ENCODE results near the gene SLC35E1. TPM values are rescaled to one million over a fixed set of nuclear protein-coding genes. Genes with fewer than 3 reads are reported as not detected.

SLC35E1 gene
- total RNA-seq, 1 experiment from 2014 or later, result 52.6 TPM

DNA sequence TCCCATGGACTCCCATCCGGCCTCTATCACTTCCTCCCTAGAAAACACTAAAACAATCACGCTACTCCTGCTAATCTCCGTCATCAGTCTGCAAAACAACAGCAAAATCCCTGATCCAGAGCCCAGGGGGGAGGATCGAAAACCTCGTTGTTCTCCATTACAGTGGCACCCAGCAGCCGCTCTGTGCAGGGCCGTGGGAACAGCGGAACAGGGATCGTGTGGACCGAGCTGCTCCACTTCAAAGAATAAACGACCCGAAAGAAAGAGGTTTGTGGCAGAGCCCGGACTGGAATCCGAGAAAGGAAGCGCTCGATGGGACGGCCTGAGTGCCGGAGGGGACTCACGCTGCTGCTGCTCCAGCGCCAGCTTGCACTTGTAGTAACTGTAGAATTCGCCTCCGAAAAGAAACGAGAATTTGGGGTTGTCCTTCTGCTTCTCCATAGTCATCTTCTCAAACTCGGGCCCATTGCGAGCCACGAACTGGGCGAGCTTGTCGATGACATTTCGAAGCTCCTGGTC, 30.6 kb downstream of the SLC35E1 start:
- no peaks in the 10 kb centered on the region for H3K9me2 ChIP-seq (replicated peaks; ENCODE audit: low read length)
- H3K4me3 ChIP-seq (ENCODE audit: low read length), result peak overlapping the region; percentile 96
- ChIA-PET POLR2A (ENCODE audit: unreplicated experiment) (no interaction called here), CTCF (interaction anchor here (0.6 kb wide), 1 partner anchor 145 kb away, joined by 3 read pairs; no protein-coding TSS in a partner anchor)
- H3K9ac ChIP-seq (ENCODE audit: low read length), result peak overlapping the region; percentile 97
- intact Hi-C loops (cut with micrococcal nuclease), result no loop called here
- H3F3A ChIP-seq (ENCODE audit: low read length, unreplicated experiment), result no peaks in the 10 kb centered on the region
- TF ChIP-seq EZH2phosphoT487 (IDR thresholded peaks at IDR 0.05; ENCODE audit: borderline replicate concordance, low read length), result no peak
- TF ChIP-seq, protein P1, sequence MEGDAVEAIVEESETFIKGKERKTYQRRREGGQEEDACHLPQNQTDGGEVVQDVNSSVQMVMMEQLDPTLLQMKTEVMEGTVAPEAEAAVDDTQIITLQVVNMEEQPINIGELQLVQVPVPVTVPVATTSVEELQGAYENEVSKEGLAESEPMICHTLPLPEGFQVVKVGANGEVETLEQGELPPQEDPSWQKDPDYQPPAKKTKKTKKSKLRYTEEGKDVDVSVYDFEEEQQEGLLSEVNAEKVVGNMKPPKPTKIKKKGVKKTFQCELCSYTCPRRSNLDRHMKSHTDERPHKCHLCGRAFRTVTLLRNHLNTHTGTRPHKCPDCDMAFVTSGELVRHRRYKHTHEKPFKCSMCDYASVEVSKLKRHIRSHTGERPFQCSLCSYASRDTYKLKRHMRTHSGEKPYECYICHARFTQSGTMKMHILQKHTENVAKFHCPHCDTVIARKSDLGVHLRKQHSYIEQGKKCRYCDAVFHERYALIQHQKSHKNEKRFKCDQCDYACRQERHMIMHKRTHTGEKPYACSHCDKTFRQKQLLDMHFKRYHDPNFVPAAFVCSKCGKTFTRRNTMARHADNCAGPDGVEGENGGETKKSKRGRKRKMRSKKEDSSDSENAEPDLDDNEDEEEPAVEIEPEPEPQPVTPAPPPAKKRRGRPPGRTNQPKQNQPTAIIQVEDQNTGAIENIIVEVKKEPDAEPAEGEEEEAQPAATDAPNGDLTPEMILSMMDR (conservative IDR thresholded peaks at IDR 0.05; ENCODE audit: low read depth, low read length), result no peak
- TF ChIP-seq EZH2 (IDR thresholded peaks at IDR 0.05; ENCODE audit: low read length, unreplicated experiment), result no peak
- H3K4me2 ChIP-seq (ENCODE audit: low read length), result peak overlapping the region; percentile 92
- DNase-seq, result no peak
- H2AFZ ChIP-seq (ENCODE audit: low read length), result peak overlapping the region; percentile 72
- ATAC-seq, result peak; percentile 7
- no peaks in the 10 kb centered on the region for H3K27me3 ChIP-seq (ENCODE audit: low read length)
- H3K79me2 ChIP-seq (ENCODE audit: low read length), result peaks cover 81% of the 10 kb centered on the region
- peaks cover 33% of the 10 kb centered on the region for H4K20me1 ChIP-seq (ENCODE audit: low read length)
- H3K4me1 ChIP-seq (ENCODE audit: insufficient read depth, low read length), result peaks cover 16% of the 10 kb centered on the region
- H3K27ac ChIP-seq (ENCODE audit: low read length), result peak overlapping the region; percentile 49
- TSS peak; percentile 77 for BruUV-seq (replicated peaks)
- peaks cover 24% of the 10 kb centered on the region for H3K36me3 ChIP-seq (ENCODE audit: low read depth, low read length)
- H3K9me3 ChIP-seq (ENCODE audit: low read length), result no peaks in the 10 kb centered on the region

DNA sequence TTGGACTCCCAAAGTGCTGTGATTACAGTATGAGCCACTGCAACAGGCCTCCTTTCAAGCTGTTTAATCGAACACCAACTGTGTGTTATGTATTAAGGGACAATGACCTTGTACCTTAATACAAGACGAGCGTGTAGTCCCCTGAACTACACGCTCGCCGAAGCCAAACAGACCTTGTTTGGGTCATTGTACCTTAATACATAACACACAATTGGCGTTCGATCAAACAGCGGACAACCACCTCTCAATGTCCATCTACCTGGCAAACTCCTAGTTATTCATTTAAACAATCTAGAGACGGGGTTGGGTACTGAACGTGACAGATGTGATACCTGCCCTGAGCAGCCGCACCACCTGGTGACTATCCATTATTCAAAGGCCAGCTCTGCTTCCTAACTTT, 31.3 kb downstream of the SLC35E1 start:
- intact Hi-C loops (cut with micrococcal nuclease), result no loop called here
- Histone ChIP-seq H3K9ac (ENCODE audit: low read length) (peak overlapping the region; percentile 97), H3K4me3 (ENCODE audit: low read length) (peak overlapping the region; percentile 96), H3K36me3 (ENCODE audit: low read depth, low read length) (peaks cover 26% of the 10 kb centered on the region), H3K4me2 (ENCODE audit: low read length) (peak overlapping the region; percentile 92), H3K27me3 (ENCODE audit: low read length) (no peaks in the 10 kb centered on the region), H3K27ac (ENCODE audit: low read length) (no peak overlapping the region), H3K9me2 (replicated peaks; ENCODE audit: low read length) (no peaks in the 10 kb centered on the region), H2AFZ (ENCODE audit: low read length) (no peak overlapping the region), H3F3A (ENCODE audit: low read length, unreplicated experiment) (no peaks in the 10 kb centered on the region), H4K20me1 (ENCODE audit: low read length) (peaks cover 36% of the 10 kb centered on the region), H3K79me2 (ENCODE audit: low read length) (peaks cover 88% of the 10 kb centered on the region), H3K4me1 (ENCODE audit: insufficient read depth, low read length) (peaks cover 16% of the 10 kb centered on the region), H3K9me3 (ENCODE audit: low read length) (no peaks in the 10 kb centered on the region)
- TF ChIP-seq EZH2phosphoT487 (IDR thresholded peaks at IDR 0.05; ENCODE audit: borderline replicate concordance, low read length) (no peak), EZH2 (IDR thresholded peaks at IDR 0.05; ENCODE audit: low read length, unreplicated experiment) (no peak)
- TF ChIP-seq, protein P1 (conservative IDR thresholded peaks at IDR 0.05; ENCODE audit: low read depth, low read length), result no peak
- no TSS peak for BruUV-seq (replicated peaks)
- CTCF ChIA-PET, result no interaction called here
- DNase-seq (no peak), ATAC-seq (no peak)
- POLR2A ChIA-PET (ENCODE audit: unreplicated experiment), result no interaction called here

DNA sequence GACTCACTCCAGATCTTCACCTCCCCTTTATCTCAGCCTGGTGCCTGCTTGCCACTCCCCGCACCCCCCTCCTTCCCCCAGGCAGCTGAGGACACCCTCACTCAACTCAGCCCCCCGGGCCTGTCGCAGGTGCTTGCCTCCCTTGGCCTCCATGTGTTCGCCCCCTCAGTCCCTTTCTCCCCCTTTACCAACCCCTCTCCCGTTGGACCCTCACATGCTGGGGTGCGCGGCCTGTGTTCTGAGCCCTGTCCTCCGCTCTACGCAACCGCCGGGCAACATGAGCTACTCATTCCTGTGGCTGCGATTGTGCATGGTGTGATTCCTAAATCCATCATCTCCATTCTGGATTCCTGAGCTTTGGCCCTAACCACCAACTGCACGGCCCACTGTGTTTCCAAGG, 35.1 kb downstream of the SLC35E1 start:
- Histone ChIP-seq H2AFZ (ENCODE audit: low read length) (no peak overlapping the region), H3K79me2 (ENCODE audit: low read length) (peaks cover 71% of the 10 kb centered on the region), H3K4me1 (ENCODE audit: insufficient read depth, low read length) (peaks cover 13% of the 10 kb centered on the region), H4K20me1 (ENCODE audit: low read length) (peaks cover 44% of the 10 kb centered on the region), H3K4me3 (ENCODE audit: low read length) (no peak overlapping the region), H3K36me3 (ENCODE audit: low read depth, low read length) (peaks cover 55% of the 10 kb centered on the region), H3K9me2 (replicated peaks; ENCODE audit: low read length) (no peaks in the 10 kb centered on the region), H3K9me3 (ENCODE audit: low read length) (no peaks in the 10 kb centered on the region), H3F3A (ENCODE audit: low read length, unreplicated experiment) (no peaks in the 10 kb centered on the region), H3K4me2 (ENCODE audit: low read length) (no peak overlapping the region), H3K27me3 (ENCODE audit: low read length) (no peaks in the 10 kb centered on the region), H3K9ac (ENCODE audit: low read length) (no peak overlapping the region), H3K27ac (ENCODE audit: low read length) (no peak overlapping the region)
- TF ChIP-seq EZH2phosphoT487 (IDR thresholded peaks at IDR 0.05; ENCODE audit: borderline replicate concordance, low read length), result no peak
- TF ChIP-seq, protein P1 (conservative IDR thresholded peaks at IDR 0.05; ENCODE audit: low read depth, low read length), result no peak
- TF ChIP-seq EZH2 (IDR thresholded peaks at IDR 0.05; ENCODE audit: low read length, unreplicated experiment), result no peak
- BruUV-seq (replicated peaks), result no TSS peak
- no peak for ATAC-seq
- intact Hi-C loops (cut with micrococcal nuclease), result no loop called here
- ChIA-PET POLR2A (ENCODE audit: unreplicated experiment) (no interaction called here), CTCF (no interaction called here)
- DNase-seq, result no peak

Data from PC-3 (cell line).